Measurements from ENCODE around the gene PDLIM4. TPM values are rescaled to one million over a fixed set of nuclear protein-coding genes. Genes with fewer than 3 reads are reported as not detected.
A peak's percentile ranks its signal among the peaks of the same experiment; 100 is the strongest.

The PDLIM4 gene
- polyA plus RNA-seq, 1 donor: 17.9 TPM

DNA sequence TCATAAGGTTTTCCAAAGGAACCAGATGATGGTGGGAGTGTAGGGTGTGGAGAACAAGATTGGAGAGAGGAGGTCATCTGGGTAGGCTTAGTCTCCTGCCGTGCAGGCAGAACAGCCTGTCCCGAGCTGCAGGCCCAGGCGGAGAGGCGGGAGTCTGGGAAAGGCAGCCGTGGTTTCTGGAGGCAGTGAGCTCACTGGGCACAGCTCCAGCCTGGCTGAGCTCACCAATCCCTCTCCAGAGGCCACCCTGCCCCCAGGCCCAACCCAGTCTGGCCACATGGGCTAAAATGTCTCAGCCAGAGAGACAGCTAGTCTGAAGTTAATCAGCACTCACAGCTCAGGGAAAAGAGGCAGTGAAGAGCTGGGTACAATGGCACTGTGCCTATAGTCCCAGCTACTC, 42.2 kb upstream of the PDLIM4 start:
- Histone ChIP-seq H3K36me3 (ENCODE audit: control insufficient read depth, insufficient read depth, low read length) (peaks cover 63% of the 10 kb centered on the region), H3K27me3 (ENCODE audit: control insufficient read depth, insufficient read depth, low read length) (no peaks in the 10 kb centered on the region), H3K27ac (ENCODE audit: low read length) (no peak overlapping the region), H3K4me3 (ENCODE audit: low read length) (no peak overlapping the region), H3K4me1 (ENCODE audit: control insufficient read depth, insufficient read depth, low read length) (no peaks in the 10 kb centered on the region), H3K9me3 (ENCODE audit: control insufficient read depth, low read depth, low read length) (no peaks in the 10 kb centered on the region)
- no CpG with 5 or more reads among the region's 5 CpGs for WGBS (ENCODE audit: insufficient coverage, low lambda C conversion rate)
- peak in 1 of 2 donors; percentile 42 for DNase-seq

DNA sequence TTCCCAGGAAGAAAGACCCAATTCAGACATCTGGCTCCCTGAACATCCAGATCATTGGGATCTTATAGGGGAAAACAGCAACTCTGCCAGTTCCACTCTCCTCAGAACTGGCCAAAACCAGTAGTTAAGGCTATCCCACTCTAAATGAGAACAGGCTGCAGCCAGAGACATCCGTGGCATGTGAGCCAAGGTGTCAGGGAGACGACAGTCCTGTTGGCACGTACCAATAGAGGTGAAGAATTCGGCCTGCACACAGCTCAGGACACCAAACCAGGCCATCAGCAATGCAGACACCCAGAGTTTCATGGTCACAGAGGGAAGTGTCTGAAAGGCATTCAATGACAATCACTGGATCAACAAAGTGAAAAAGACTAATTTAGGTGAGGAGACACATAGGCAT, 39.2 kb upstream of the PDLIM4 start:
- Histone ChIP-seq H3K9me3 (ENCODE audit: control insufficient read depth, low read depth, low read length) (no peaks in the 10 kb centered on the region), H3K4me3 (ENCODE audit: low read length) (no peak overlapping the region), H3K27me3 (ENCODE audit: control insufficient read depth, insufficient read depth, low read length) (no peaks in the 10 kb centered on the region), H3K4me1 (ENCODE audit: control insufficient read depth, insufficient read depth, low read length) (no peaks in the 10 kb centered on the region), H3K27ac (ENCODE audit: low read length) (no peak overlapping the region), H3K36me3 (ENCODE audit: control insufficient read depth, insufficient read depth, low read length) (peaks cover 34% of the 10 kb centered on the region)
- no CpG with 5 or more reads among the region's 4 CpGs for WGBS (ENCODE audit: insufficient coverage, low lambda C conversion rate)
- DNase-seq: no peak

DNA sequence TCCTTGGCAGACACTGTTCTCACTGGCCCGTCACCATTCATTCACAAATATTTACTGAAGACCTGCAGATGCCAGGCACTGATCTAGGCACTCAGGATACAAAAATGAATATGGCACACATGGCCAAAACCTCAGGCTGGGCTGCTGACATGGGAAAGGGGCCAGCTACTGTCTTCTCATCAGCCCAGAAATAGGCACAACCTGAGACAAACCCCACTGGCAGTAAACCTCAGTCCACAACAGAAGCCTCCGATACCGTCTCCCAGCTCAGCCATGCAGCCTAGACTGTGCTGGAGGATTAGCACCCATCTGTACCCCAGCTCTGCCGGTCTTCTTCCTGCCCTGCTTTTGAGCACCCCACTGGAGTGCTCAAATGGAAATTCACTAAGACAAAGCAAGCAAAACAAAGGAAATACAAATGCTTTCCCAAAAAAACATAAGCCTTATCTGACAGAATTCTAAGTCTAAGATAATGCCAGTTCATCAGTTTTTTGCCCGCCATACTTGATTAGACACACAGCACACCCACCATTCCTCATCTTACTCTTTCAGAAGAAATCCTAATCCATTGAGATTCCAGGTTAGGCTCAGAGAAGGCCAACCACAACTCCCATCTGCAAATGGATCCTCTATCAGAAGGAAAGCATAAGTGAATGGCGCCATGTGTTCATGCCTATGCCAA, 38.1 kb upstream of the PDLIM4 start:
- Histone ChIP-seq H3K27me3 (ENCODE audit: control insufficient read depth, insufficient read depth, low read length) (no peaks in the 10 kb centered on the region), H3K4me3 (ENCODE audit: low read length) (no peak overlapping the region), H3K4me1 (ENCODE audit: control insufficient read depth, insufficient read depth, low read length) (no peaks in the 10 kb centered on the region), H3K36me3 (ENCODE audit: control insufficient read depth, insufficient read depth, low read length) (peaks cover 25% of the 10 kb centered on the region), H3K9me3 (ENCODE audit: control insufficient read depth, low read depth, low read length) (no peaks in the 10 kb centered on the region), H3K27ac (ENCODE audit: low read length) (no peak overlapping the region)
- DNase-seq: no peak
- 100% methylated on average over 1 of the region's 6 CpGs for WGBS (ENCODE audit: insufficient coverage, low lambda C conversion rate)

DNA sequence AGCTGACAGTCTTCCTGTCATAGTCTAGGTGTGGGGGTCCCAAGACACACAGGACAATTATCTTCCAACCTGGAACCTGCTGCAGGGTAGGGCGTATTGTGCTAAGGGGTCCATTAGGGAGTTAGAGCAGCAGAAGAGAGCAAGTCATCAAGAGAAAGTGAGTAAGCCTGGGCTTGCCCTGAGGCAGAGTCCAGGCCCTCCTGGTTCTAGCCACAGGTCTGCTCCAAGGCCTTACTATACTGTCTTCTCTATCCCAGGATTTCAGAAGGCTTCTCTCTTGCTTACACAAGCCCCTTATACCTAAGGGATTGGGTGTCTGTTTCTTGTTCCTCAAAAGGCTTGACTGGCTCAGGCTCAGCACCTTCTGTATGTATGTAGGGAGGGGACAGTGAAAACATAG, 37.5 kb upstream of the PDLIM4 start:
- H3K36me3 ChIP-seq (ENCODE audit: control insufficient read depth, insufficient read depth, low read length): peaks cover 21% of the 10 kb centered on the region
- no peaks in the 10 kb centered on the region for H3K4me1 ChIP-seq (ENCODE audit: control insufficient read depth, insufficient read depth, low read length)
- H3K9me3 ChIP-seq (ENCODE audit: control insufficient read depth, low read depth, low read length): no peaks in the 10 kb centered on the region
- DNase-seq: no peak
- H3K4me3 ChIP-seq (ENCODE audit: low read length): no peak overlapping the region
- WGBS (ENCODE audit: insufficient coverage, low lambda C conversion rate): no CpG with 5 or more reads among the region's 1 CpG
- H3K27ac ChIP-seq (ENCODE audit: low read length): no peak overlapping the region
- no peaks in the 10 kb centered on the region for H3K27me3 ChIP-seq (ENCODE audit: control insufficient read depth, insufficient read depth, low read length)

DNA sequence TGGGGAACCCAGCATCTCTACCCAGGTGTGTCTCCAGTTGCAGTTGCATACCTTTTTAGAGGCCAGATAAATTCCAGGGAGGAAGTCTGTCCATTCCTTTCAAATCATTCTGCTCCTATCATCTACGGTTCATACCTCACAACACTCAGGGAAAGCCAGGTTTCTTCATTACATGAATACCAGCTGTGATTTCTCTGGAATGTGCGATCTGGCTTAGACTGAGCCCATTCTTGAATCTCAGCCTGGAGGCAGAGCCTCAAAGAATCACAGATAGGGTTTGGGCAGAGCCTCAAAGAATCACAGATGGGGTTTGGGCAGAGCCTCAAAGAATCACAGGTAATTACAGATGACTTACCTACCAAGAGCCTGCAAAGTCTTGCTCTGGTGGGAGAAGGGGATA, 37.0 kb upstream of the PDLIM4 start:
- Histone ChIP-seq H3K27ac (ENCODE audit: low read length) (no peak overlapping the region), H3K36me3 (ENCODE audit: control insufficient read depth, insufficient read depth, low read length) (peaks cover 19% of the 10 kb centered on the region), H3K4me1 (ENCODE audit: control insufficient read depth, insufficient read depth, low read length) (no peaks in the 10 kb centered on the region), H3K27me3 (ENCODE audit: control insufficient read depth, insufficient read depth, low read length) (no peaks in the 10 kb centered on the region), H3K9me3 (ENCODE audit: control insufficient read depth, low read depth, low read length) (no peaks in the 10 kb centered on the region), H3K4me3 (ENCODE audit: low read length) (no peak overlapping the region)
- no peak for DNase-seq
- WGBS (ENCODE audit: insufficient coverage, low lambda C conversion rate): 100% methylated on average over 1 of the region's 2 CpGs

DNA sequence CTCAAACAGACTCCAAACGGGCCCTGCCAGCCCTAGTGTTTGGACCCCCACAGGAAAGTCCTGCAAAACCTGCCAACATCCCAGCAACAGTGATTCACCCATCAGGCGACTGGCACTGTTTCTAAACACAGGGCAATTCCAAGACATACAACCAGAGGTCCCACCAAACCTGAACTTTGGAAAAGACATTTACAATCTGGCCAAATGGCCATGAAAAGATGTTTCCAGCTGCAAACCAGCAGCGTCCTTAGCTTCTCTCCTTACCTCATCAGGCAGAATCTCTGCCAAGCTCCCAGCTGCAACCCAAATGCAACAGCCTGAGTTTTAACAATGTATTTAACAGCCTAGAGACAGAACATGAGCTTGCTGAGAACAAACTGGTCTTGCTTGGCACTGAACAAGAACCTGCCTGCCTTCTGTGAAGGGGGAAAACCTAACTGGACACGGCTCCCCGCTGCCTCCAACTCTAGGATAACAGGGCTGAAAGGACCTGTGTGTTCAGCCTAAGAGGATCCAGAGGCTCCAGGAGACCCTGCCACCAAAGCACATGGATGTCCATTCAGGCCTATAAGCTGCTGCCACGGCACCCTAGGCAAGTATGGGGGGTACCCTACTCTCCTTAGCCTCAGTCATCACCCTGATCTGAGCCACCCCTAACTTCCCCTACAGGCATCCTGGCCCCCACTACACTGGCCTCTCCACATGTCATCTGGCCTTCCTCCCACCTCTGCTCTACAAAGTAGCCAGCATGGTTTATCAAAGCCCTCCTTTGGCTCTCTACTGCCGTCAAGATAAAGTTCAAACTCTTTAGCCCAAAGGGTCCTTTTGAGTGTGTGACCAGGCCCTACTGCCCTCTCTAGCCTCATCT, 35.5 kb upstream of the PDLIM4 start:
- Histone ChIP-seq H3K9me3 (ENCODE audit: control insufficient read depth, low read depth, low read length) (no peaks in the 10 kb centered on the region), H3K27me3 (ENCODE audit: control insufficient read depth, insufficient read depth, low read length) (no peaks in the 10 kb centered on the region), H3K27ac (ENCODE audit: low read length) (no peak overlapping the region), H3K4me3 (ENCODE audit: low read length) (no peak overlapping the region), H3K36me3 (ENCODE audit: control insufficient read depth, insufficient read depth, low read length) (peaks cover 16% of the 10 kb centered on the region), H3K4me1 (ENCODE audit: control insufficient read depth, insufficient read depth, low read length) (peaks cover 6% of the 10 kb centered on the region)
- WGBS (ENCODE audit: insufficient coverage, low lambda C conversion rate): 80% methylated on average over 1 of the region's 7 CpGs
- DNase-seq: peak in 1 of 2 donors; percentile 31

DNA sequence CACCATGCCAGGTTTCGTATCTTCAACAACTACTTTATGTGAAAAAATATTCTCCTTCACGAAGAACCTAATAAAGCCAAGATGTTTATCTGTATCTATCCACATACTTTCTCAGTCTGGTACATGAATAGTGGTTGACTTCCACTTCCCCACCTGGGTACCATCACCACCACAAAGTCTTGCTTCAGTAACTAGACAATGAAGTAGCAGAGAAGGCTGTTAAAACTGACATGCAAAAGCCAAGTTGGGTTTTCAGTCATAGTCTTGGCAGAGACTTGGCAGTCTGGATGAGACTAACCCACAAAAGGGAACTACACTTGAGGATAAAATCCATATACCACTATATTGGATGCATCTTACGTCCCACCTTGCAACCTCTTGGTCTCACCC, 34.9 kb upstream of the PDLIM4 start:
- WGBS (ENCODE audit: insufficient coverage, low lambda C conversion rate): no CpG with 5 or more reads among the region's 3 CpGs
- no peak overlapping the region for H3K27ac ChIP-seq (ENCODE audit: low read length)
- no peaks in the 10 kb centered on the region for H3K27me3 ChIP-seq (ENCODE audit: control insufficient read depth, insufficient read depth, low read length)
- no peaks in the 10 kb centered on the region for H3K9me3 ChIP-seq (ENCODE audit: control insufficient read depth, low read depth, low read length)
- DNase-seq: no peak
- peaks cover 7% of the 10 kb centered on the region for H3K4me1 ChIP-seq (ENCODE audit: control insufficient read depth, insufficient read depth, low read length)
- H3K36me3 ChIP-seq (ENCODE audit: control insufficient read depth, insufficient read depth, low read length): peaks cover 11% of the 10 kb centered on the region
- H3K4me3 ChIP-seq (ENCODE audit: low read length): no peak overlapping the region

DNA sequence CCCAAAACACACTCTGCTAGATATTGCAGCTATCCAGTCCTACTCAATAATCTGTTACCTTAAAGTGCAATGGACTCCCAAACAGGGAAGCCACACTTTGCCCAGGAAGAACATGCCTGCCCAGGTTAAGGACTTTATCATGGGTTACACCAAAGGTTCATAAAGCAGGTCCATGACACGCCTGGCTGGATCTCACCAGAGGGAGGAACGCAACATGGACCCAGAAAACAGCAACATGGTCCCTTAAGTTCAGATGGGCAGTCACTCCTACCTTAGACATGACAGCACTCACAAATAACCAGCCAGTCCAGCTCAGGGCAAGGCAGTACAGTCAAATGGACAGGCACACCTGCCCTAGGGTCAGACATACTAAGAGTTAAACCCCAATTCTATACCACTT, 33.6 kb upstream of the PDLIM4 start:
- Histone ChIP-seq H3K4me1 (ENCODE audit: control insufficient read depth, insufficient read depth, low read length) (peaks cover 7% of the 10 kb centered on the region), H3K9me3 (ENCODE audit: control insufficient read depth, low read depth, low read length) (no peaks in the 10 kb centered on the region), H3K4me3 (ENCODE audit: low read length) (no peak overlapping the region), H3K36me3 (ENCODE audit: control insufficient read depth, insufficient read depth, low read length) (peaks cover 4% of the 10 kb centered on the region), H3K27me3 (ENCODE audit: control insufficient read depth, insufficient read depth, low read length) (no peaks in the 10 kb centered on the region), H3K27ac (ENCODE audit: low read length) (no peak overlapping the region)
- no peak for DNase-seq
- no CpG with 5 or more reads among the region's 2 CpGs for WGBS (ENCODE audit: insufficient coverage, low lambda C conversion rate)

DNA sequence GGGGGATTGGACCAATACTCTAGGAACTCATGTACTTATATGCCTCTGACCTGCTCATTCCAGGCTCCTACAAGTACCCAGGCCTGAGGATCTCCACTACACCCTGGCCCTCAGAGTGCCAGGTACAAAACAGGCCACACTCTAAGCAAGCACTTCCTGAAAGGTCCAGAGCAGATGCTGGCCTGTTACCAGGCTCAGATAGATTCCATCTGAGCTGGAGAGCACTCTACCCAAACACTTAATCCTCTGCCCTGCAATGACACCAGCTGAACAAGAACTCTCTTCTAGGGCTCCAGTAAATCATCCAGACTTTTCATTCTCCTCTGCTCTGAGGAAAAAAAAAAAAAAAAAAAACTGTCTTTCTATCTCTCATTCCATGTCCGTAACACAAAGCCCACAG, 32.8 kb upstream of the PDLIM4 start:
- Histone ChIP-seq H3K4me1 (ENCODE audit: control insufficient read depth, insufficient read depth, low read length) (peaks cover 7% of the 10 kb centered on the region), H3K9me3 (ENCODE audit: control insufficient read depth, low read depth, low read length) (no peaks in the 10 kb centered on the region), H3K36me3 (ENCODE audit: control insufficient read depth, insufficient read depth, low read length) (peaks cover 2% of the 10 kb centered on the region), H3K4me3 (ENCODE audit: low read length) (no peak overlapping the region), H3K27me3 (ENCODE audit: control insufficient read depth, insufficient read depth, low read length) (no peaks in the 10 kb centered on the region), H3K27ac (ENCODE audit: low read length) (no peak overlapping the region)
- DNase-seq: no peak
- no CpG with 5 or more reads among the region's 1 CpG for WGBS (ENCODE audit: insufficient coverage, low lambda C conversion rate)

DNA sequence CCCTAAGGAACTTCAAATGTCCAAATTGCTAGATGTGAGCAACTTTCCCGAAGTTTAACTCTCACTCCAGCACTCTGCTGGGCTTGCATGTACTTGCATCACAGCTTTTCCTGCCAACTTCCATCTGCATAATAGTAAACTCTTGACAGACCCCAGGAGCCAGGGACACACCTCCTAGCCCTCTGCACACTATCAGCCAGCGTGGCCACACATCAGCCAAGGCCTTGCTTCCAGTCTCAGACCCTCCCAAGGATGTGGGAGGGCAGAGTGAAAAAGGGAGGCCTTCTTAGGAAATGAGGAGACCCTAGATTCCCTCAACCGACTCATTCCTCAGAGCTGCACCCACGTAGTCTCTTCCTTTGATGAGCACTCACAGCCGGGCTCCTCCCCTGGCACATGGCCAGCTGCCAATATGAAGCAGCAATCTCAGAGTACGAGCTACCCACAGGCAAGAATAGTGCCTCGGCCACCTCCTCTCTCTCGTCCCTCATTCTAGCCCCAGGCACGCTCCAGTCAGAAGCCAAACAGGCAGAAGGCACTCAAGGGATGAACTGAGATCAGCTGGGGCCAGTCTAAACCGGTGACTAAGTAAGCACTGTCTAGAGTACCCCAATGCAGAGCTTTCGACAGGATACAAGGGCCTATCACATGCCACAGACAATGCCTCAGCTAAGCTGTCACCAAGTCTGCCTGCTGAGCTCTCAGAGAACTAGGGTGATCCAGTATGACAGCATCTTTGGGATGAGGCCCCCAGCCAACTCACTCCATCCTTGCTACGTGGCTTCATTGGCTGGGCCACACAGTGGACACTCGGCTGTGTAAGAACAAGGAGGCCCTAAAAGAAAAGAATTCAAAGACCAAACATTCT, 32.1 kb upstream of the PDLIM4 start:
- H3K36me3 ChIP-seq (ENCODE audit: control insufficient read depth, insufficient read depth, low read length): no peaks in the 10 kb centered on the region
- peak in 1 of 2 donors; percentile 47 for DNase-seq
- peak overlapping the region; percentile 6 for H3K27ac ChIP-seq (ENCODE audit: low read length)
- H3K4me1 ChIP-seq (ENCODE audit: control insufficient read depth, insufficient read depth, low read length): peaks cover 7% of the 10 kb centered on the region
- no peaks in the 10 kb centered on the region for H3K9me3 ChIP-seq (ENCODE audit: control insufficient read depth, low read depth, low read length)
- H3K4me3 ChIP-seq (ENCODE audit: low read length): no peak overlapping the region
- WGBS (ENCODE audit: insufficient coverage, low lambda C conversion rate): no CpG with 5 or more reads among the region's 13 CpGs
- H3K27me3 ChIP-seq (ENCODE audit: control insufficient read depth, insufficient read depth, low read length): no peaks in the 10 kb centered on the region
